Body of pancreas (tissue), 4 donors: Measurements from ENCODE around the gene INSIG1.

Experiments used
- CTCF ChIP-seq, 7 experiments: fragments of 450-650 bp in 4 of 7; fragments of 200-600 bp in 3 of 7; sonication (generic) in 3 of 7; IDR thresholded peaks; one replicate each; pipeline ENCODE4 v1.5.1; 2016 to 2019; ENCODE audit warnings: antibody characterized with exemption in 7 of 7
- POLR2A ChIP-seq, 3 donors: fragments of 450-650 bp; IDR thresholded peaks; one replicate each; pipeline ENCODE4 v1.6.1; 2016; ENCODE audit warnings: antibody characterized with exemption in 3 of 3, mild to moderate bottlenecking in 2 of 3

- TF ChIP-seq CTCF (IDR thresholded peaks at IDR 0.05) (no peak), POLR2A (IDR thresholded peaks at IDR 0.05) (no peak)
Measured at GRCh38 chr7:155281398-155281969, 16.2 kb upstream of the INSIG1 start.
